Measurements from ENCODE around the gene DCAF11.
A peak's percentile ranks its signal among the peaks of the same experiment; 100 is the strongest.

DCAF11 gene

DNA sequence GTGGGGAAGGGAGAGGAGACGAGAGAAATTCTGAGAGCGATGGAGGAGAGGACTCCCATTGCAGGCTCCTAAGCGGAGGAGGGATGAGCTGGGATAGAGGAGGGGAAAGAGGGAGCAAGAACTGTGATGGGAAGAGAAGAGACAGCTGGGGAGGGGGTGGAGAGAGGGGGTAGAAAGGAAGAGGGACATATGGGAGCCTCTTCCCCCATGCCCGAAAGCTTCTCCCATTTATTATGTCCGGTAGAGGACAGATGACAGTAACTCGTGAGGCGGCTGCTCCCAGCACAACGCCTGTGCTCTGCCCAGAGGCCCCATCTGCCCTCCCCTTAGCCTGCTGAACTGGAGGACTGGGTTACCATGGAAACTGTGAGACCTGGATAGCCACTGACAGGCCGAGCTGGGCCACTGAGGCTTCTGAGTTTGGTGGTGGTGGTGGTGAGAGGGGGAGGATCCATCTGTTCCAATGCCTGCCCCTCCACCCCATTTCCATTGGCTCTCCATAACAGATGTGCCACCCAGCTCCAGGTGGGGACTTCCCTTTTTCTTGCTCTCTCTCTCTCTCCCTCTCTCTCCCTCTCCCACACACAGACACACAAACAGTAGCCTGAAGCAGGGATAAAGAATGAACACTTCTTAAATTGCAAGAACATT lies 35.0 kb upstream of the DCAF11 start:
- DNase-seq = no peak

DNA sequence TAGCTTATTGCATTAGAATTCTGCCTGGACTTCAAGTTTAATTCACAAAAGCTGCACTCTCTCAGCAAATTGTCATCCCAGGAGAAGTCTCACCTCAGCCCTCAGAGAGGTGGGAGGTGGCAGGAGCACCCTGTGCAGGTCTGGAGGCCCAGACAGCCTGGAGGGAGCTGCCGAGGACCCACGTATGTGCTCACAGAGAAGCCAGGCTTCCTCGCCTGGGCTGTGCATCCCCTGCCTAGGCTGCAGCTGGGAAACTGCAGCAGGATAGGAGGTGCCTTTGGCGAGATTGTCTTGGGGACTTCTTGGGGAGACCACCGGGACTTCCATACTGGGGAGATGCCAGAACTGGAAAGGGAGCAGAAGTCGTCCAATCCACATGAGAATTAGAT lies 34.4 kb upstream of the DCAF11 start:
- DNase-seq = no peak

GRCh38 chr14:24080888-24081738 lies 33.5 kb upstream of the DCAF11 start:
- DNase-seq = peak; percentile 63

- no peak for DNase-seq
Observed at GRCh38 chr14:24081739-24082211, 32.8 kb upstream of the DCAF11 start.

GRCh38 chr14:24082411-24083080 lies 32.0 kb upstream of the DCAF11 start:
- no peak for DNase-seq

DNA sequence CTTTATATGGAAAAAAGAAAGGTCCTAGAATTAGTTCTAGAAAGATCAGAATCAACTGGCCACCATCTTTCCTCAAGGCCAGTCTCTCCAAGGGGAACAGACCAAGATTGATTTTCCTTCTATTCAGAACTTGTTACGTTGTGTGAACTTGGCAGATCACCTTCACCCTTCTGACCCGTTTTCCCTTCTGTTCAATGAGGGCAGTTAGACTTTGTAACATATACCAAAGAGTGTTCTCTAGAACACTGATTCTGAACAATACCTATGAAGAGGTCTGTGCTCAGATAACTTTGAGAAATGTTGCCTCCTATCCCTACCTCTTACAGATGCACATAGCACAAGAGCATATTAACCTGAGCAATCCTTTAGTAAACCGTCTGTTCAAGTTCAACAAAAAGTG lies 31.1 kb upstream of the DCAF11 start:
- DNase-seq = no peak

DNA sequence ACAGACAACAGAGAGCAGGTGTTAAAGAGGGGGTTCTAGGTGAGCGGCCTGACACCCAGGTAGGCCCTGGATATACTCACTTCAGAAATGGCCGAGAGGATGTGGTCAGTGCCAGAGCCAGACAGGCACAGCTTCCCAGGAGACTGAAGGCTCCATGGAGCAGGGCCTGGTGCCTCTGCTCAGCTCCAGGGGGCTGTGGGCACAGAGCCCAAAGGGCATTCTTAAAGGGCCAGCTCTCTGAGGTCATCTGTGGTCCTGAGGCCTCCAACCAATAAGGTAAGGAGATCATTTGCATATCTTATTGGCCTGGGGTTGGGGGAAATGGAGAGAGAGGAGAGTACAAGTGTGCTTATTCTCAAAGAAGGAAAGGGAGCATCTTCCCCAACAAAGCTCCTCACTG lies 30.1 kb upstream of the DCAF11 start:
- no peak for DNase-seq

- no peak for DNase-seq
Observed at GRCh38 chr14:24085215-24085614, 29.4 kb upstream of the DCAF11 start.

DNA sequence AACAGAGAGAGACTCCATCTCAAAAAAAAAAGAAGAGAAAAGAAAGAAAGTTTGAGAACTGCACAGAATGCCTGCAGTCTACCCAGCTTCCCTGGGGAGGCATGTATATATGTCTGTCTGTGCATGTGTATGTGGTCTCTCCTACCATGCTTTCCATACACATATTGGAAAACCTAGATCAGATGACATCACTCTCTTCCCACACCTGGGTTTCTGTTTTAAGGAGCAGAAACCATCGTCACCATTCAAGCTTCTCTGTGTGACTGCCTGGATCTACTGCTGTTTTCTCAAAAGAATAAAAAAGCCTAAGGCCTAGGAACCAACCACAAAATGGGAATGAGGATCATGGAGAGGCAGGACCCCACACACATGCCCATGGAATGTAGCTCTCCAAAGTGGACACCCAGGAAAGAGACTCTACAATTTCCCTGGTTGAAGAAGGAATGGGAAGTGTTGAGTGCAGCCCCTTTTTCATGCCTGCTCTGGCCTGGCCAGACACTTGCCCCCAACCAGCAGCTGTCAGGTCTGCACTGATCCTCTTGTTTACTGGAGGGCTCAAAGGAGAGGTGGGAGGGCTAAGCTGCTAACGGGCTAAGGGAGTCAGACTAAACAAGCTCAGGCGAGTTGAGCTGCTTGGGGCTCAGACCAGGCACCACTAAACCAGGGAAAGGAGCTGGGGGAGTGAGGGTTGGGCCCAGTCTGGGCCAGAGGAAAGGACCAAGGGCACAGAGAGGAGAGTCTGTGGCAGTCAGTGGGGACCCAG lies 28.2 kb upstream of the DCAF11 start:
- DNase-seq = no peak

DNA sequence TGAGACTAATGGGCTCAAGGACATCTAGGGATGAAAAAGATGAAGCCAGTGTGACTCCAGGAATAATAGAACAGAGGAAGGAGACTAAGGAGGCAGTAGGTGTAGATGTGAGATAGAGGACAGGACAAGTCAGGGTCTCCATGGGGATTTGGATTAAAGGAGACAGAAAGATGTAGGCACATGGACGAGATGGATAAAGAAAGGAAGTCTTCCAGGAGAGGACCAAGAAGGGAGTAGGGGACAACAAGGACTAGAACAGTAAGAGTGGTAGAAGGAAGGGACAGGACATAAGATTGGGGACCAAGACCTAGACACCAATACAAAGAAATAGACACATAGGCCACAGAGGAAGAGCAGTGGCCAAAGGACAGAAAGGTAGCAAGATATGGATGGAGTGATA lies 27.6 kb upstream of the DCAF11 start:
- no peak for DNase-seq

DNA sequence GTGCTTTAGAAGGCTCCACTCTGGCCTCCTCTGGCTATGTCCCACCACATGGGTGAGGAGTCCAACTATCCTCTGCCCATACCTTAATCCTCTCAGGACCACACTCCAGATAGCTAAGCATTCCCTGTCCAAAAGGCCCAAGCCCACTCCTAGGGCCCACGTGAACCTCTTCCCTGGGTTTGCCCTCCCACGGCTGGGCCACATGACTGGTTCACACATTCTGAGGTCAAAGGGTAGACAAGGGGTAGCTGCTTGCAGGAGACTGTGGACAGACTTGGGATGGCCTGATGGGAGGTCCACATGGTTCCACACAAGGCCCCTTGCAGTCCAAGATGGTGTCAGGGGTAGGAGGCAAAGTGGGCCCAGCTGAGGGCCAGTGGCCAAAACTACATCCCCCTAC lies 26.5 kb upstream of the DCAF11 start:
- no peak for DNase-seq

- no peak for DNase-seq
Observed at GRCh38 chr14:24089890-24090289, 24.7 kb upstream of the DCAF11 start.

- no peak for DNase-seq
Observed at GRCh38 chr14:24092110-24092504, 22.5 kb upstream of the DCAF11 start.

DNA sequence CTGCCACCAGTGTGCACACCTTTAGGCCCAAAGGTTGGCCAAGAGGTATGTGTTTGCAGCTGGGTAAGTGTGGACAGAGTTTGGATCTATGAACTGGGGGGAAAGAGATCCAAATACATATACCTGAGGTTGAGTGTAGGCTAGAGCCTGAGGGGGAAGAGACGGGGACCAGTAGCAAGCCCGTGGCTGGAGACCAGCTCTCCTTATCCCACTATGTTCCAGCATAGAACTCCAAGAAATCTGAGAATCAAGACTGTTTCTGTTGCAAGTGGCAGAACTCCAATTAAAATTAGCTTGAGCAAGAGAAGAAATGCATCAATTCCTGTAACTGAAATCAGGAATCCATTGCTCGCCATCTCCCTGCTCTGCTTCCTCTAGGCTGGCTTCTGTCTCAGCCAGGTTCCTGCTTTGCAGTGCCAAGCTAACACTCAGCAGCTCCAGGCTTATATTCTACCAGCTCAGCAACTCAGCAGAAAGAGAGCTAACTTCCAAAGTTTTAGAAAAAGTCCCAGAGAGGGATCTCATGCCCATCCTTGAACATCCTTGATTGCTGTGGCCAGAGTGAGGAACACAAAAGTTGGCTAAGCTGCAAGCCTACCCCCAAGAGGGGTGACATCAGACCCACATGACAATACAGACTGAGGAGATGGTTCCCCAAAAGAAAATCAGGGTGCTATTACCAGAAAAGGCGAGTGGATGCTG lies 21.9 kb upstream of the DCAF11 start:
- no peak for DNase-seq

DNA sequence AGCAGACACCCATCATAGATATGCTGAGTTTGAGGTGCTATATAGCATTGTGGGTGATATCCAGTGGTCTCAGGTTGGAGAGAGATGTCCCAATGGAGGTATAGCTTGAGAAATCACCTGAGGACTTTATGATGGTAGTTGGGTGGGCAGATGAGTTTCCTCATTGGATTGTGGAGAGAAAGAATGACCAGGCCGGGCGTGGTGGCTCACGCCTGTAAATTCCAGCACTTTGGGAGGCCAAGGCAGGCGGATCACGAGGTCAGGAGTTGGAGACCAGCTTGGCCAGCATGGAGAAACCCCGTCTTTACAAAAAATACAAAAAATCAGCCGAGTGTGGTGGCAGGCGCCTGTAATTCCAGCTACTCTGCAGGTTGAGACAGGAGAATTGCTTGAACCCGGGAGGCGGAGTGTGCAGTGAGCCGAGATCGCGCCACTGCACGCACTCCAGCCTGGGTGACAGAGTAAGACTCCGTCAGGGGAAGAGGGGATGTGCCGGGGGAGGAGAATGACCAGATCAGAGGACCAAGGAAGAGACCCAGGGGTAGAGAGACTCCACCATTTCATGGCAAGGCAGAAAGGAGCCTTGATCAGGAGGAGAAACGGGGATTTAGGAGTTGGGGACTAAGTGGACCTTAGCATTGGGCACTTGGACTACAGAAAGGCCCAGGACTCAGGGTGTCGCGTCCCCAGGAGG lies 21.2 kb upstream of the DCAF11 start:
- DNase-seq = no peak

- DNase-seq = peak; percentile 88
Observed at GRCh38 chr14:24093901-24094840, 20.4 kb upstream of the DCAF11 start, which contains the start of gene PCK2. Gene PCK2 (plus strand): TSS chr14:24094311. CDS start chr14:24094406, 95 bp downstream.

DNA sequence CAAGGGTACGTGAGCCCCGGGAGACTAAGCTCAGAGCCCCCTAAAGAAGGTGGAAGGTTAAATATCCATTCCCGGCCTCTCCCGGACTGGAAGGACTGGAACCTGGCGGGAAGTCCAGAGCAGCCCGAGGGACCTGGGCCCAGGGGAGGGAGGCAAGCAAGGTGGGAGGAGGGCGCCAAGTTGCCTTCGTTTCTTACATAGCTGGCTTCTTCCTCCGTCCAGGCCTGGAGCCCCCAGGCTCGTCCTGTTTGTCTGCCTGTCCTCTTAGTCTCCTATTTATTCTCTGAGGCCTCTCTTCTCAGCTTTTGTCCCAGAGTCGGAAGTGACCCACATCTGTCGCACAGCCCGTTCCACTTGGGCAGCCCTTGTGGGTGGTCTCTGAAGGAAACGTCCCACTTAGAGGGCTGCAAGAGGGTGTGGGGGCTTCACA lies 19.7 kb upstream of the DCAF11 start:
- DNase-seq = no peak

- DNase-seq = no peak
Observed at GRCh38 chr14:24095271-24096068, 19.1 kb upstream of the DCAF11 start.

GRCh38 chr14:24096545-24097181 lies 17.9 kb upstream of the DCAF11 start:
- DNase-seq = no peak

All from 8988T (cell line).